HCT116 (cell line): Measurements from ENCODE around the gene TCFL5. TPM values are rescaled to one million over a fixed set of nuclear protein-coding genes. Genes with fewer than 3 reads are reported as not detected.

Experiments used
- ATAC-seq: fragments of 200-7000 bp; cut with Tn5 transposase; 2 replicates; pipeline ENCODE4 v1.9.1; 2020; ENCODE audit warnings: mild to moderate bottlenecking, moderate library complexity
- BruUV-seq: library from RNA; stranded (reverse); fragments of 400-500 nt; replicated peaks from 2 replicates; lab custom pipeline; 2021; lab: Mats Ljungman, UMichigan
- CTCF ChIA-PET: fragments of 300-600 bp; sonication (Branson Sonifier 250); formaldehyde crosslinking; loops from one replicate; lab custom pipeline; 2021; ENCODE audit warnings: antibody characterized with exemption; lab: Charles Lee
- POLR2A ChIA-PET: fragments of 300-600, 350-600 bp; sonication (Branson Sonifier 250); formaldehyde crosslinking; loops from one replicate; lab custom pipeline; 2021; ENCODE audit warnings: antibody characterized with exemption; lab: Charles Lee
- RAD21 ChIA-PET, 2 experiments: fragments of 300-600 bp; sonication (Branson Sonifier 250); formaldehyde crosslinking; loops; one replicate each; lab custom pipeline; 2023; ENCODE audit warnings: low total read pairs in 2 of 2; ENCODE audit not compliant: uncharacterized antibody in 2 of 2, unreplicated experiment in 2 of 2, low non-redundant PET in 1 of 2; lab: Charles Lee
- DNase-seq: peaks from one replicate; pipeline ENCODE4 v3.0.0-alpha.2; 2010; ENCODE audit warnings: low read depth, low spot score
- H2AFZ ChIP-seq: fragments of 200-600 bp; shearing (Covaris generic), sonication (generic); 2 replicates; pipeline ENCODE4 v1.6.1; 2017; ENCODE audit warnings: low read depth, mixed run types, mixed read lengths, antibody characterized with exemption, low read length; ENCODE audit not compliant: poor library complexity, severe bottlenecking
- H3K27ac ChIP-seq: 2 replicates; pipeline ENCODE4 v1.5.1; 2012; ENCODE audit warnings: low read depth, low read length
- H3K27me3 ChIP-seq: fragments of 200-600 bp; sonication (generic); 2 replicates; pipeline ENCODE4 v1.6.1; 2016; ENCODE audit warnings: mixed run types, low read length, mixed read lengths; ENCODE audit not compliant: insufficient read depth
- H3K36me3 ChIP-seq, 2 experiments: fragments of 200-500 bp in 1 of 2; fragments of 200-600 bp in 1 of 2; sonication (Bioruptor generic) in 1 of 2; sonication (generic) in 1 of 2; 2 replicates each; pipeline versions ENCODE4 v1.5.1 to v1.6.1; 2014 to 2016; ENCODE audit warnings: low read length in 2 of 2, inconsistent platforms in 1 of 2, mixed read lengths in 1 of 2, mixed run types in 1 of 2; ENCODE audit not compliant: insufficient read depth in 2 of 2, control insufficient read depth in 1 of 2
- H3K4me1 ChIP-seq, 2 experiments: fragments of 200-600 bp in 1 of 2; sonication (generic) in 1 of 2; 2 replicates each; pipeline versions ENCODE4 v1.5.1 to v1.6.1; 2012 to 2017; ENCODE audit warnings: low read length in 2 of 2, inconsistent platforms in 1 of 2, mild to moderate bottlenecking in 1 of 2, mixed read lengths in 1 of 2, mixed run types in 1 of 2, moderate library complexity in 1 of 2; ENCODE audit not compliant: insufficient read depth in 2 of 2, control insufficient read depth in 1 of 2
- H3K4me2 ChIP-seq: fragments of 200-600 bp; sonication (generic); 2 replicates; pipeline ENCODE4 v1.6.1; 2017; ENCODE audit warnings: mixed run types, low read length, mixed read lengths
- H3K4me3 ChIP-seq, 2 experiments: fragments of 200-600 bp in 1 of 2; sonication (generic) in 1 of 2; replicated peaks in 1 of 2; 2 replicates each; pipeline ENCODE4 v1.5.1; 2011 to 2016; ENCODE audit warnings: low read length in 2 of 2, control low read depth in 1 of 2, low read depth in 1 of 2, mild to moderate bottlenecking in 1 of 2, mixed read lengths in 1 of 2, mixed run types in 1 of 2
- H3K79me2 ChIP-seq: fragments of 200-600 bp; sonication (generic); 2 replicates; pipeline ENCODE4 v1.6.1; 2017; ENCODE audit warnings: mild to moderate bottlenecking, mixed run types, low read length, moderate library complexity, mixed read lengths; ENCODE audit not compliant: insufficient read depth
- H3K9ac ChIP-seq: fragments of 200-600 bp; sonication (generic); 2 replicates; pipeline ENCODE4 v1.6.1; 2016; ENCODE audit warnings: low read length, mixed read lengths
- H3K9me2 ChIP-seq: fragments of 200-600 bp; sonication (generic), shearing (Covaris generic); 2 replicates; pipeline ENCODE4 v1.6.1; 2017; ENCODE audit warnings: mixed run types, mild to moderate bottlenecking, moderate library complexity; ENCODE audit not compliant: insufficient read depth
- H3K9me3 ChIP-seq, 2 experiments: fragments of 200-500 bp in 1 of 2; fragments of 200-600 bp in 1 of 2; sonication (Bioruptor generic) in 1 of 2; sonication (generic) in 1 of 2; 2 replicates each; pipeline ENCODE4 v1.6.1; 2014 to 2017; ENCODE audit warnings: low read length in 2 of 2, mixed read lengths in 2 of 2, inconsistent platforms in 1 of 2, low read depth in 1 of 2, mild to moderate bottlenecking in 1 of 2, mixed run types in 1 of 2, moderate library complexity in 1 of 2; ENCODE audit not compliant: control insufficient read depth in 1 of 2, insufficient read depth in 1 of 2
- H4K20me1 ChIP-seq: fragments of 200-600 bp; sonication (generic), shearing (Covaris generic); 2 replicates; pipeline ENCODE4 v1.6.1; 2017; ENCODE audit warnings: mixed run types, mild to moderate bottlenecking, moderate library complexity; ENCODE audit not compliant: insufficient read depth
- CBX3 ChIP-seq: IDR thresholded peaks from 2 replicates; pipeline ENCODE4 v1.6.1; 2012; ENCODE audit warnings: low read depth
- EGR1 ChIP-seq: IDR thresholded peaks from 2 replicates; pipeline ENCODE4 v1.6.1; 2012; ENCODE audit warnings: low read depth
- ELF1 ChIP-seq: IDR thresholded peaks from 2 replicates; pipeline ENCODE4 v1.6.1; 2012; ENCODE audit warnings: low read depth, borderline replicate concordance
- EZH2 ChIP-seq: fragments of 200-600 bp; sonication (generic); IDR thresholded peaks from 2 replicates; pipeline ENCODE4 v1.6.1; 2017; ENCODE audit warnings: antibody characterized with exemption, mixed run types
- FOSL1 ChIP-seq: IDR thresholded peaks from 2 replicates; pipeline ENCODE4 v1.6.1; 2012; ENCODE audit warnings: low read depth
- POLR2A ChIP-seq: IDR thresholded peaks from 2 replicates; pipeline ENCODE4 v1.7.0; 2011; ENCODE audit warnings: borderline replicate concordance; ENCODE audit not compliant: insufficient read depth, insufficient read length; ENCODE audit errors: extremely low read depth
- POLR2AphosphoS5 ChIP-seq: IDR thresholded peaks from 2 replicates; pipeline ENCODE4 v1.6.1; 2011; ENCODE audit warnings: mild to moderate bottlenecking, low read depth, low read length, moderate library complexity
- RAD21 ChIP-seq: IDR thresholded peaks from 2 replicates; pipeline ENCODE4 v1.6.1; 2012; ENCODE audit warnings: low read depth, mild to moderate bottlenecking
- SIN3A ChIP-seq: IDR thresholded peaks from 2 replicates; pipeline ENCODE4 v1.6.1; 2012; ENCODE audit warnings: low read depth
- SP1 ChIP-seq: IDR thresholded peaks from 2 replicates; pipeline ENCODE4 v1.6.1; 2012; ENCODE audit warnings: low read depth
- SRF ChIP-seq: IDR thresholded peaks from 2 replicates; pipeline ENCODE4 v1.6.1; 2012; ENCODE audit warnings: low read depth
- TCF7L2 ChIP-seq: IDR thresholded peaks from 2 replicates; pipeline ENCODE4 v1.7.0; 2011; ENCODE audit warnings: borderline replicate concordance, inconsistent platforms; ENCODE audit not compliant: insufficient read depth, insufficient read length; ENCODE audit errors: extremely low read depth
- YY1 ChIP-seq: IDR thresholded peaks from 2 replicates; pipeline ENCODE4 v1.6.1; 2011; ENCODE audit warnings: low read length, low read depth, moderate library complexity, mild to moderate bottlenecking; ENCODE audit not compliant: insufficient replicate concordance; ENCODE audit errors: extremely low read depth
- ZFX ChIP-seq: fragments of 450-650 bp; IDR thresholded peaks from 2 replicates; pipeline ENCODE4 v1.6.1; 2017
- ZNF274 ChIP-seq: fragments of 200-500 bp; sonication (Bioruptor generic); IDR thresholded peaks from 2 replicates; pipeline ENCODE4 v1.6.1; 2014; ENCODE audit warnings: mild to moderate bottlenecking, low read depth, low read length, inconsistent platforms
- intact Hi-C: fragments of 100-400 bp; cut with micrococcal nuclease; formaldehyde crosslinking; loops from 2 replicates; pipeline ENCODE4 v1.10.0; 2022
- total RNA-seq: library from RNA; stranded (reverse); gene quantifications from one replicate; pipeline ENCODE4 v1.2.1, GENCODE V29; 2021; ENCODE audit not compliant: unreplicated experiment
- TF ChIP-seq, protein P1 (sequence below), 3 experiments: fragments of 200-600 bp in 1 of 3; sonication (generic) in 1 of 3; IDR thresholded peaks in 2 of 3; conservative IDR thresholded peaks in 1 of 3; 2 replicates each; pipeline ENCODE4 v1.5.1; 2012 to 2017; ENCODE audit warnings: low read depth in 2 of 3, low read length in 2 of 3, antibody characterized with exemption in 1 of 3, borderline replicate concordance in 1 of 3, control low read depth in 1 of 3, mild to moderate bottlenecking in 1 of 3, mixed read lengths in 1 of 3, mixed run types in 1 of 3, moderate library complexity in 1 of 3; ENCODE audit not compliant: insufficient read depth in 1 of 3
- TF ChIP-seq, protein P2 (sequence below): IDR thresholded peaks from 2 replicates; pipeline ENCODE4 v1.6.1; 2012
- TF ChIP-seq, protein P3 (sequence below): IDR thresholded peaks from 2 replicates; pipeline ENCODE4 v1.6.1; 2011; ENCODE audit warnings: mild to moderate bottlenecking, low read length, moderate library complexity; ENCODE audit not compliant: insufficient replicate concordance; ENCODE audit errors: extremely low read depth
- TF ChIP-seq, protein P4 (sequence below): IDR thresholded peaks from 2 replicates; pipeline ENCODE4 v1.6.1; 2012; ENCODE audit warnings: low read depth
- TF ChIP-seq, protein P5 (sequence below): IDR thresholded peaks from 2 replicates; pipeline ENCODE4 v1.6.1; 2012

The TCFL5 gene
- total RNA-seq, 1 experiment from 2014 or later, result 20.4 TPM

DNA sequence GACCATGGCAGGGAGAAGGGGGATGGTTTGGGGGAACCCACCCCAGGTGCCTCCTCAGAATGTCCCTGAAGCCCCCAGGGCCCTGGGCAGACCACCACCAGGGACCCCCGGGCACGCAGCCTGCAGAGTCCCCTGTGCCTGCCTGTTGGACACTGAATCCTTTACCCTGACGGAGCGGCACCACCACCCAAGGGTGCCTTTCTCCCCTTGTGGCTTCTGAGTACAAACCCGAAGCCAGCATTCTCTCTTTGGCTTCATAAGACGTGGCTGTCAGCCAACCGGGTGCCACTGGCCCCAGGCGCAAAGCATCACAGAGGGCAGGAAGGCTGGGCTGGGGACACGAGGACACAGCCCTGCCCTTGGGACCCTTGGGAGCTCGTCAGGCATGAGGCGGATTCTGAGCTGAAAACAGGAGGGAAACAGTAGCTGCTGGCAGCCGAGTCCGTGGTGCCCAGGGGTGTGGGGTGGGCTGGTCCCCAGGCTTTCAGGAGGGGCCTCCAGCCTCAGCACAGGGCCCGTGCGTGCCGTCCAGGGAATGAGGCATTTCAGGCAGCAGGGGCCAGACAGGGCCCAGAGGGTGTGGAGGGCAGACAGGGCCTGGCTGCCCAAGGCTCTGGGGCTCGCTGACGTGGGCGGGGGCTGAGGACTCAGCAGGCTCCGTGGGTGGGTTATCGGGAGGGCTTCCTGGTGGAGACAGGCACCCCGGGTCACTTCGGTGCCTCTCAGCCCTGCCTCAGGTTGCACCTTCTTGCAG lies 41.2 kb downstream of the TCFL5 start:
- Histone ChIP-seq H3K4me1 (peaks cover 67 to 81% of the 10 kb centered on the region in 2 experiments), H3K4me2 (no peak overlapping the region), H3K9ac (no peak overlapping the region), H3K4me3 (no peak overlapping the region), H4K20me1 (no peaks in the 10 kb centered on the region), H3K27me3 (no peaks in the 10 kb centered on the region), H3K9me3 (no peaks in the 10 kb centered on the region), H3K36me3 (no peaks in the 10 kb centered on the region), H3K27ac (peak overlapping the region; percentile 72; the same call in 1 of the 2 replicates), H2AFZ (no peak overlapping the region), H3K9me2 (no peaks in the 10 kb centered on the region), H3K79me2 (no peaks in the 10 kb centered on the region)
- ChIA-PET POLR2A (no interaction called here), RAD21 (no interaction called here), CTCF (no interaction called here)
- DNase-seq (no peak), ATAC-seq (no peak)
- no TSS peak for BruUV-seq
- TF ChIP-seq, protein P1, sequence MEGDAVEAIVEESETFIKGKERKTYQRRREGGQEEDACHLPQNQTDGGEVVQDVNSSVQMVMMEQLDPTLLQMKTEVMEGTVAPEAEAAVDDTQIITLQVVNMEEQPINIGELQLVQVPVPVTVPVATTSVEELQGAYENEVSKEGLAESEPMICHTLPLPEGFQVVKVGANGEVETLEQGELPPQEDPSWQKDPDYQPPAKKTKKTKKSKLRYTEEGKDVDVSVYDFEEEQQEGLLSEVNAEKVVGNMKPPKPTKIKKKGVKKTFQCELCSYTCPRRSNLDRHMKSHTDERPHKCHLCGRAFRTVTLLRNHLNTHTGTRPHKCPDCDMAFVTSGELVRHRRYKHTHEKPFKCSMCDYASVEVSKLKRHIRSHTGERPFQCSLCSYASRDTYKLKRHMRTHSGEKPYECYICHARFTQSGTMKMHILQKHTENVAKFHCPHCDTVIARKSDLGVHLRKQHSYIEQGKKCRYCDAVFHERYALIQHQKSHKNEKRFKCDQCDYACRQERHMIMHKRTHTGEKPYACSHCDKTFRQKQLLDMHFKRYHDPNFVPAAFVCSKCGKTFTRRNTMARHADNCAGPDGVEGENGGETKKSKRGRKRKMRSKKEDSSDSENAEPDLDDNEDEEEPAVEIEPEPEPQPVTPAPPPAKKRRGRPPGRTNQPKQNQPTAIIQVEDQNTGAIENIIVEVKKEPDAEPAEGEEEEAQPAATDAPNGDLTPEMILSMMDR (IDR thresholded peaks at IDR 0.05 in 2 of 3, conservative IDR thresholded peaks at IDR 0.05 in 1 of 3; ENCODE audit: borderline replicate concordance in 1 of 3, insufficient read depth in 1 of 3, low read depth in 2 of 3, low read length in 2 of 3), result no peak
- TF ChIP-seq YY1 (no peak), SIN3A (no peak), EGR1 (no peak), RAD21 (no peak), ZFX (no peak), ELF1 (no peak), TCF7L2 (no peak), SP1 (no peak), SRF (no peak), CBX3 (no peak), POLR2AphosphoS5 (no peak), ZNF274 (no peak), FOSL1 (no peak), POLR2A (no peak), EZH2 (no peak)
- TF ChIP-seq, protein P2, sequence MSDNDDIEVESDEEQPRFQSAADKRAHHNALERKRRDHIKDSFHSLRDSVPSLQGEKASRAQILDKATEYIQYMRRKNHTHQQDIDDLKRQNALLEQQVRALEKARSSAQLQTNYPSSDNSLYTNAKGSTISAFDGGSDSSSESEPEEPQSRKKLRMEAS, result no peak
- TF ChIP-seq, protein P3, sequence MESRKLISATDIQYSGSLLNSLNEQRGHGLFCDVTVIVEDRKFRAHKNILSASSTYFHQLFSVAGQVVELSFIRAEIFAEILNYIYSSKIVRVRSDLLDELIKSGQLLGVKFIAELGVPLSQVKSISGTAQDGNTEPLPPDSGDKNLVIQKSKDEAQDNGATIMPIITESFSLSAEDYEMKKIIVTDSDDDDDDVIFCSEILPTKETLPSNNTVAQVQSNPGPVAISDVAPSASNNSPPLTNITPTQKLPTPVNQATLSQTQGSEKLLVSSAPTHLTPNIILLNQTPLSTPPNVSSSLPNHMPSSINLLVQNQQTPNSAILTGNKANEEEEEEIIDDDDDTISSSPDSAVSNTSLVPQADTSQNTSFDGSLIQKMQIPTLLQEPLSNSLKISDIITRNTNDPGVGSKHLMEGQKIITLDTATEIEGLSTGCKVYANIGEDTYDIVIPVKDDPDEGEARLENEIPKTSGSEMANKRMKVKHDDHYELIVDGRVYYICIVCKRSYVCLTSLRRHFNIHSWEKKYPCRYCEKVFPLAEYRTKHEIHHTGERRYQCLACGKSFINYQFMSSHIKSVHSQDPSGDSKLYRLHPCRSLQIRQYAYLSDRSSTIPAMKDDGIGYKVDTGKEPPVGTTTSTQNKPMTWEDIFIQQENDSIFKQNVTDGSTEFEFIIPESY, result no peak
- TF ChIP-seq, protein P4, sequence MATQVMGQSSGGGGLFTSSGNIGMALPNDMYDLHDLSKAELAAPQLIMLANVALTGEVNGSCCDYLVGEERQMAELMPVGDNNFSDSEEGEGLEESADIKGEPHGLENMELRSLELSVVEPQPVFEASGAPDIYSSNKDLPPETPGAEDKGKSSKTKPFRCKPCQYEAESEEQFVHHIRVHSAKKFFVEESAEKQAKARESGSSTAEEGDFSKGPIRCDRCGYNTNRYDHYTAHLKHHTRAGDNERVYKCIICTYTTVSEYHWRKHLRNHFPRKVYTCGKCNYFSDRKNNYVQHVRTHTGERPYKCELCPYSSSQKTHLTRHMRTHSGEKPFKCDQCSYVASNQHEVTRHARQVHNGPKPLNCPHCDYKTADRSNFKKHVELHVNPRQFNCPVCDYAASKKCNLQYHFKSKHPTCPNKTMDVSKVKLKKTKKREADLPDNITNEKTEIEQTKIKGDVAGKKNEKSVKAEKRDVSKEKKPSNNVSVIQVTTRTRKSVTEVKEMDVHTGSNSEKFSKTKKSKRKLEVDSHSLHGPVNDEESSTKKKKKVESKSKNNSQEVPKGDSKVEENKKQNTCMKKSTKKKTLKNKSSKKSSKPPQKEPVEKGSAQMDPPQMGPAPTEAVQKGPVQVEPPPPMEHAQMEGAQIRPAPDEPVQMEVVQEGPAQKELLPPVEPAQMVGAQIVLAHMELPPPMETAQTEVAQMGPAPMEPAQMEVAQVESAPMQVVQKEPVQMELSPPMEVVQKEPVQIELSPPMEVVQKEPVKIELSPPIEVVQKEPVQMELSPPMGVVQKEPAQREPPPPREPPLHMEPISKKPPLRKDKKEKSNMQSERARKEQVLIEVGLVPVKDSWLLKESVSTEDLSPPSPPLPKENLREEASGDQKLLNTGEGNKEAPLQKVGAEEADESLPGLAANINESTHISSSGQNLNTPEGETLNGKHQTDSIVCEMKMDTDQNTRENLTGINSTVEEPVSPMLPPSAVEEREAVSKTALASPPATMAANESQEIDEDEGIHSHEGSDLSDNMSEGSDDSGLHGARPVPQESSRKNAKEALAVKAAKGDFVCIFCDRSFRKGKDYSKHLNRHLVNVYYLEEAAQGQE, result no peak
- TF ChIP-seq, protein P5, sequence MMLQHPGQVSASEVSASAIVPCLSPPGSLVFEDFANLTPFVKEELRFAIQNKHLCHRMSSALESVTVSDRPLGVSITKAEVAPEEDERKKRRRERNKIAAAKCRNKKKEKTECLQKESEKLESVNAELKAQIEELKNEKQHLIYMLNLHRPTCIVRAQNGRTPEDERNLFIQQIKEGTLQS, result no peak
- intact Hi-C loops, result no loop called here
